DMS 273 (cell line): ENCODE measurements around the gene SIM1.
"Not testable (repeated sequence)": the region's sequence is repeated elsewhere in the genome, so short reads cannot be mapped to it uniquely, and the experiment has no call there.

Experiments
- DNase-seq: peaks from one replicate; lab custom pipeline; 2025; ENCODE audit not compliant: unreplicated experiment; lab: John Stamatoyannopoulos, UW

Gene SIM1

DNA sequence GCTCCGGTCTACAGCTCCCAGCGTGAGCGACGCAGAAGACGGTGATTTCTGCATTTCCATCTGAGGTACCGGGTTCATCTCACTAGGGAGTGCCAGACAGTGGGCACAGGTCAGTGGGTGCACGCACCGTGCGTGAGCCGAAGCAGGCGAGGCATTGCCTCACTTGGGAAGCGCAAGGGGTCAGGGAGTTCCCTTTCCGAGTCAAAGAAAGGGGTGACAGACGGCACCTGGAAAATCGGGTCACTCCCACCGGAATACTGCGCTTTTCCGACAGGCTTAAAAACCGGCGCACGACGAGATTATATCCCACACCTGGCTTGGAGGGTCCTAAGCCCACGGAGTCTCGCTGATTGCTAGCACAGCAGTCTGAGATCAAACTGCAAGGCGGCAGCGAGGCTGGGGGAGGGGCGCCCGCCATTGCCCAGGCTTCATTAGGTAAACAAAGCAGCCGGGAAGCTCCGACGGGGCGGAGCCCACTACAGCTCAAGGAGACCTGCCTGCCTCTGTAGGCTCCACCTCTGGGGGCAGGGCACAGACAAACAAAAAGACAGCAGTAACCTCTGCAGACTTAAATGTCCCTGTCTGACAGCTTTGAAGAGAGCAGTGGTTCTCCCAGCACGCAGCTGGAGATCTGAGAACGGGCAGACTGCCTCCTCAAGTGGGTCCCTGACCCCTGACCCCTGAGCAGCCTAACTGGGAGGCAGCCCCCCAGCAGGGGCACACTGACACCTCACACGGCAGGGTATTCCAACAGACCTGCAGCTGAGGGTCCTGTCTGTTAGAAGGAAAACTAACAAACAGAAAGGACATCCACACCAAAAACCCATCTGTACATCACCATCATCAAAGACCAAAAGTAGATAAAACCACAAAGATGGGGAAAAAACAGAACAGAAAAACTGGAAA, 109.7 kb downstream of the SIM1 start:
- not testable (repeated sequence) for DNase-seq

GRCh38 chr6:100353276-100354015, 111.3 kb downstream of the SIM1 start:
- no peak for DNase-seq

DNA sequence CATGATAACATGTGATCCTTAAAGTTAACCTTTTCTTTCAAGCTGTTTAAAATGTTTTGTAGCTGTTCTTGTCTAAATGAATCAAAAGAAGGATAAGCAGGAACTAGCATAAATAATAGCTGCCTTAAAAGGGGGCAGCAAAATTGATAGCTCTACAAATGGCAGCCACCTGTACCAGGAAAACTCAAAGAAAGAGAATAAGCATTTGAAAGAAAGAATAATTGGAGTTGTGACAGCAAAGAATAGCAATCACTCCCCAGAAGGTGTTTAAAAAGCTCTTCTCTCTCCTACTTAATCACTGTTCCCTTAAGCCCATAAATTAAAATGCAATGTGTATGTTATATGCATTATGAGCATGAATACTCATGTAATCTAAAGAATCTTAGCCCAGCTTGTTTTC, 114.6 kb downstream of the SIM1 start:
- no peak for DNase-seq

DNA sequence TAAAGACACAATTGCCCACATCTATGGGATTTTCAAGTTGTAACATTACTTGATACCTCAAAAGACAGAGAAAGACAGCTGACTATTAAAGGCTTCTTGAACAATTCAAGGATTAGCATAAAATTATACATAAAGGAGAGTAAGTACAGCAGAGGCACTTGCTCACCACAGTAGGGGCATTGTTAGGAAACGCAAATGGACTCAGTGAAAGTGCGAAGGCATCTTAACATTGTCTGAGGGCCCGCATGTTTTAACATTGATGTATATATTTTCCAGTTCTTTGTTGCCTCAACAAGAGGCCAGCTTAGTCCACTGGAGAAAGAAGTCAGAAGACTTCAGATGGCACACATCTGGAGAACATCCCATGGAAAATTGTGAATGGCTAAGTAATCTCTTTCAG, 115.4 kb downstream of the SIM1 start:
- no peak for DNase-seq

DNA sequence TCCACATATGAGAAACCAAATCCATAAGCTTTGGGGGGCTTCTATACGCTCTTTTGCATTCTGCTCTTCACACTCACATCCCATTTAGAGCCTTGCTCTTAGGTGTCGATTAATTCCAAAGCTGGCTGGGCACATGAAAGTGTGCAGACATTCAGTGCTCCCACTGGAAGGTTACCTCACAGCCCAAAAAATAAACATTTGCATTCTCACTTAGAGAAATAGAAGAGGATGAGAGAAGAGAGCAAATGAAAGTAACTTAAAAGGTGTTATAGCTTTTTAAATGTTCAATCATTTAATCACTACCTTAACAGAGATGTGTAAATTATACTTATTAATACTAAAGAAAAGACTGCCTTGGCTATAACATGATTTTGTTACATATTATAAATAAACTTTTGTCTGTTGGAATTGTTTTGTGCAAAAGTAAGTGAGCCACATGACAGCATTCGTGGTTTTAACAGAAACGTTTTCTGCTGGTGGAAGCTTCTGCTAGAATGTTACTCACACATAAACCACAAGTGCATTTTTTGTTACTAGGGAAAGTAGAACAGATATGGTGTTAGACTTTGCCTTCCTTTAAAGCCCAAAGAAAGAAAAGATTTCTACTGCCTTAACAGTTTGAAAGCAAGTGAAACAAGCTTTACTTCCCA, 116.7 kb downstream of the SIM1 start:
- DNase-seq: no peak

- no peak for DNase-seq
Observed at GRCh38 chr6:100346828-100347227, 117.9 kb downstream of the SIM1 start.

GRCh38 chr6:100346203-100346602, 118.5 kb downstream of the SIM1 start:
- DNase-seq: no peak

GRCh38 chr6:100344761-100345160, 120.0 kb downstream of the SIM1 start:
- no peak for DNase-seq

DNA sequence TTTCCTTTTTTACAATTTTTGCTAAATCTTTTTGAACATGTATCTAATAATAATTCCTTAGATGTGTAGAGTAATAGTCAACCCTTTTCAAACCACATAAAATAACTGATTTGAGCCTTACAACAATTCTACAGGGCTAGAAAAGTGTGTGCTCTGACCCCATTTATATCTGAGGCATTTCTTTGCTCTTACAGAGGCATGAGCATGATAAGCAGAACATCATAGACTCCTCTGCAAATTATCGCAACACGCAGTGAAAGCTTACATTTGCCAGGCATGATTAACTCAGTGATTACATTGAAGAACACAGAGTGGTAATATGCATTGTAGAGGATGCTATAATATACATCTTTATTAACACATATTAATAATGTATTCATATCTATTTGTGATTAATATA, 120.4 kb downstream of the SIM1 start:
- DNase-seq: no peak

DNA sequence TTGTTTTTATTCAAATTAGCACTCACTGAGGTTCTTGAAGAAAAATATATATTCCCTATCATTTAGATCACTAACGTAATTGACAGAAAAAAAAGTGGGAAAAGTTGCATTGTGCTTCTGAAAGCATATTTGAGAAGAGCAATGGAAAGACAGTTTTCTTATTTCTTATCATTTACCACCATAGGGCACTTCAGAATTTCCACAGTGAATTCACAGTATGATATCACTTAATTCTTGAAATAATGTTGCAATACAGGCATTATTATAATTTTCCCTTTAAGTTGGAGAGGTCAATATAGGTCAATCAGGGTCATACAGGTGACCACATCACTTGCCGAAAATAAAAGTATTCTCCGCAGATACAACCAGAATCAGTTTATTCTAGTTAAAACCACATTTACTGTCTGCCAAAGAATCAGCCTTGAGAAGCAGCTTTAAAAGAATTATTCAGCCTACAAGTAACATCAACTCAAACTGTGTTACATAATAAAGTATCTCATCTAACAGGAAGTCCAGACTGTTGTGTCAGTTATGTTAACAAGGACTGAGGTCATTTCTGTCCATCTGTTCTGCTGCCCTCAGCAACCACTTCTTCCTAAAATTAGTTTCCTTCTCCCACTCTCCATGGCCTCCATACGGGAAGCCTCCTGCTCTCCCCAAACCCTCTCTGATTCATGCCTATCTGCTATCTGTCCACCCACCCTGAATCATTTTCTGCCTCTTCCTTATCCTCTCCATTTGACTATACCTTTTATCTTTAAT, 121.2 kb downstream of the SIM1 start:
- DNase-seq: peak; percentile 52

DNA sequence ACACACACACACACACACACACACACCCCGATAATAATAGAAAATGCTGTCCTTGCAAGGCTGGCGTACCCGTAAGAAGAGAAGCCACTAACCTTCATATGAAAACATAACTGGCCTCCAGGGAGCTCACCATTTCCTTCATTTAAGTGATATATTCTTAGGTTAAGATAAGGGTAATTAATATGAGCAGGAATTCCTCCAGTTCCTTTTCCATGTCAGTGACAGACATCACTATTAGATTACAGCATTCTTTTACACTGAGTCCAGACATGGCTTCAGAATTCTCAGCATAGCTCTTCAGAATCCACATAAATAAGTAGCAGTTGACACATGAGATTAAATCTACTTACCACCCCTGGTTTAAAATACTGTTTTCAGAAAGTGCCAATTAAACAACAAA, 121.9 kb downstream of the SIM1 start:
- DNase-seq: no peak

- DNase-seq: no peak
Observed at GRCh38 chr6:100339574-100340255, 125.0 kb downstream of the SIM1 start.

- no peak for DNase-seq
Observed at GRCh38 chr6:100338090-100338489, 126.6 kb downstream of the SIM1 start.

- DNase-seq: no peak
Observed at GRCh38 chr6:100336876-100337275, 127.8 kb downstream of the SIM1 start.

- no peak for DNase-seq
Observed at GRCh38 chr6:100335991-100336390, 128.7 kb downstream of the SIM1 start.
